GM13976 (cell line): Measurements from ENCODE around the gene VPS37D.
A peak's percentile ranks its signal among the peaks of the same experiment; 100 is the strongest.
"Not testable (repeated sequence)": the region's sequence is repeated elsewhere in the genome, so short reads cannot be mapped to it uniquely, and the experiment has no call there.

Experiments
- DNase-seq: peaks from one replicate; pipeline ENCODE4 v3.0.0; 2012; ENCODE audit warnings: low spot score
- CTCF ChIP-seq: IDR thresholded peaks from 2 replicates; pipeline ENCODE4 v1.5.1; 2012; ENCODE audit warnings: borderline replicate concordance, mild to moderate bottlenecking; ENCODE audit not compliant: insufficient read depth; ENCODE audit errors: extremely low read depth, missing control alignments, control extremely low read depth
- in situ Hi-C: fragments of 300-500 bp; cut with MboI; formaldehyde crosslinking; loops from one replicate; pipeline ENCODE4 v1.12.0; 2022; ENCODE audit warnings: low sequenced_read_pairs, mixed read lengths, inconsistent platforms; ENCODE audit not compliant: unreplicated experiment

VPS37D gene

GRCh38 chr7:73704640-73705550, 37.3 kb downstream of the VPS37D start:
- in situ Hi-C loops = no loop called here
- TF ChIP-seq CTCF = no peak
- no peak for DNase-seq

- TF ChIP-seq CTCF = no peak
- DNase-seq = no peak
- in situ Hi-C loops = no loop called here
Measured at GRCh38 chr7:73705551-73705920, 37.9 kb downstream of the VPS37D start.

GRCh38 chr7:73706126-73707044, 38.8 kb downstream of the VPS37D start:
- in situ Hi-C loops = no loop called here
- peak; percentile 36 for DNase-seq

GRCh38 chr7:73707045-73707631, 39.5 kb downstream of the VPS37D start:
- in situ Hi-C loops = no loop called here
- TF ChIP-seq CTCF = no peak
- DNase-seq = peak; percentile 28

More at GRCh38 chr7:73706126-73707044, 38.8 kb downstream of the VPS37D start:
- TF ChIP-seq CTCF = no peak

GRCh38 chr7:73708961-73709549, 41.4 kb downstream of the VPS37D start:
- no peak for DNase-seq
- in situ Hi-C loops = no loop called here
- TF ChIP-seq CTCF = no peak

- no peak for TF ChIP-seq CTCF
- in situ Hi-C loops = loop anchor here (10.0 kb wide), 1 partner anchor 98 kb away; no protein-coding TSS in a partner anchor
- DNase-seq = no peak
Measured at GRCh38 chr7:73712773-73713172, 45.1 kb downstream of the VPS37D start.

GRCh38 chr7:73713319-73713718, 45.7 kb downstream of the VPS37D start:
- not testable (repeated sequence) for DNase-seq

More at GRCh38 chr7:73713319-73713718, 45.7 kb downstream of the VPS37D start:
- in situ Hi-C loops = loop anchor here (10.0 kb wide), 1 partner anchor 99 kb away; no protein-coding TSS in a partner anchor
